GM12872 (cell line): ENCODE results near the gene NUTM2A.
"Not testable (repeated sequence)": the region's sequence is repeated elsewhere in the genome, so short reads cannot be mapped to it uniquely, and the experiment has no call there.

ENCODE experiments used
- CTCF ChIP-seq: IDR thresholded peaks from 3 replicates; pipeline ENCODE4 v1.5.1; 2011; ENCODE audit warnings: low read depth, mild to moderate bottlenecking, low read length, moderate library complexity; ENCODE audit not compliant: insufficient read depth

The NUTM2A gene

GRCh38 chr10:87225148-87225547 lies at the start of gene NUTM2A:
Gene NUTM2A (plus strand): TSS chr10:87225448. CDS start chr10:87225831, 383 bp downstream.
- not testable (repeated sequence) for TF ChIP-seq CTCF
